ENCODE measurements around the gene ADAMTSL2.

ADAMTSL2 gene

DNA sequence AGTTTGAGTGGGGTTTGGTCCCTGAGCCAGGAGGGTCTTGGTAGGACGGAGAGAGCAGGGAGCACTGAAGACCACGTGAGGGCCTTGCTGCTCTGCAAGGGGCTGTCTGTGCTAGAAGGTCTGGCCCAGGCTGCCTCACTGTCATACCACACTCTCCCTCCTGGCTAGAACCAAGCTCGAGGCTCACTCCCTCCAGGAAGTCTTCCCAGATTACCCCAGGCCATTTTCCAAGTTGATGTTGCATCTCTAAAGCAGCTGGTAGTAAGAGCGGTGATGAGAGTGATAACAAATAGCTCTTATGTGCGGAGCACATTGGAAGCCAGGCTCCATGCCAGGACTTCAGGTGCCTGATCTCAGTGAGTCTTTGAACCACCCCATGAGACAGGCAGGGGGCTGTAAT lies 16.3 kb upstream of the ADAMTSL2 start:
- DNase-seq (ENCODE audit: low read depth), result no peak

GRCh38 chr9:133518706-133519449 lies 15.6 kb upstream of the ADAMTSL2 start:
- DNase-seq (ENCODE audit: low read depth), result no peak

GRCh38 chr9:133519693-133520092 lies 14.8 kb upstream of the ADAMTSL2 start:
- DNase-seq (ENCODE audit: low read depth), result no peak

DNA sequence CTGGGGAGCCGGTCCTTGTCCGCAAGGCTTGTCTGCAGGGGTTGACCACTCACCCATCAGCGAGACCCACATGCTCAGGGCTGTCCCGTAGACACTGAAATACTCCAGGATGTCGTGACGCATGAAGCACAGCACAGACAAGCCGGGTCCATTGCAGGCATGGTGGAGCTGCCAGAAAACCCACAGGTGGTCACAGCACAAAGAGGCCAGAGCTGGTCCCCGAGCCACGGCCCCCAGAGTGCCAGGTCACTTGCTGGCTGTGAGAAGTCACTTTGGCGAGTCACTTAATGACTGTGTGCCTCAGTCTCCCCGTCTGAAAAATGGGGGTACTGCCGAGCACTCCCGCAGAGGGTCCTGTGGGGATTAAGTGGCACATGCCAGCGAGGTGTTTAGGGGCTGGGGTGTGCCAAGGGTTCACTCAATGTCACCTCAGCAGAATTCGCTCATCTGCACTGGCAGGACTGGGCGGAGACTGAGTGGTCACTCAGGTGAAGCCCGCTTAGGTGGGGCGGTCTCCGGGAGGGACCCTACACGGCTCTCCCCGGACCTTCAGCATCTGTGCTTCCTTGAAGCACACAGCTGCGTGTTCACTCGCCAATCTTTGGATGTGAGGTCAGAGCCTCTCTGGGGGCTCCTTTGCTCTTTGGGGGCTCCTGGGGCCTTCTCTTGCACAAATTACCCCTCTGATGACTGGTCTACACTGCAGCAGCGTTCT lies 14.2 kb upstream of the ADAMTSL2 start:
- DNase-seq (ENCODE audit: low read depth), result no peak

DNA sequence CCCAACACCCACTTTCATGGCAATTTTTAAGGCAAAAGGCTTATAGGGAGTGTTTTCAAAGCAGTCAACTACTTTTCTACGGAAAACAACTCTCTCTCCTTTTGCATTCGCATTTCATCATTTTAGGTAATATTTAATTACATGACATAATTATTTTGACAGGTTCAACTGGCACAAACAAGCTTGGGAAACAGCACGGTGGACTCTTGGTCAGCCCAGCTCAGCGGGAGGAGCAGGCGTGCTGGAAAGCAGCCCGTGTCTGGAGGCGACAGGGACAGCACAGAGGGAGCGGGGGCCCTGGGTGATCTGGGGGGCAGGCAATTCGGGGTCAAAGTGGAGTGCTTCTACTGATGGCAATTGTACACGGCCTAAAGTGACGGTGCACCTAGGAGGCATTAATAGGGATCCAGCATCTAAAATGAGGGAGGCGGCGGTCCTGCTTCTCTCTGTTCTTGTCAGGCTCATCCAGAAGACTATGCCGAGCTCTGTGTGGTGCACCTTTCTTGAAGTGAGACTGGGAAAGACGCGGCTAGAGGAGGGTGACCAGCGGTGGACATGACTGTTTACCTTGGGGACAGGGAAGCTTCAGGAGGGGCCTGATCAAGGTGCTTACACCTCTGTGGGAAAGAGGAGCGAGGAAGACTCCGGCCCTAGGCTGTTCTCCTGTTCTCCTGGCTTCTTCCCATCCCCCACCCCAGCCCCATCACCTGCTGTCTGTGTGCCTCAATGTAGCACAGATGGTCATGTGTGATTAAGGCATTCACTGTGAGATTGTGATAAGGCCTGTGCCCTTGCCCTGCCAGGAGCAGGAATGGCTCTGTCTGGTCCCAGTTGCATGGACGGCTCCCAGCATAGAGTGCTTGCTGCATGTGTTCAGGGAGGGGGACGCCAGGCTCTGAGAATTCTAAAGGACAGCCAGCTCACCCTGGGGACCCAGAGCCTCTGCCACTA lies 13.1 kb upstream of the ADAMTSL2 start:
- DNase-seq (ENCODE audit: low read depth), result no peak

DNA sequence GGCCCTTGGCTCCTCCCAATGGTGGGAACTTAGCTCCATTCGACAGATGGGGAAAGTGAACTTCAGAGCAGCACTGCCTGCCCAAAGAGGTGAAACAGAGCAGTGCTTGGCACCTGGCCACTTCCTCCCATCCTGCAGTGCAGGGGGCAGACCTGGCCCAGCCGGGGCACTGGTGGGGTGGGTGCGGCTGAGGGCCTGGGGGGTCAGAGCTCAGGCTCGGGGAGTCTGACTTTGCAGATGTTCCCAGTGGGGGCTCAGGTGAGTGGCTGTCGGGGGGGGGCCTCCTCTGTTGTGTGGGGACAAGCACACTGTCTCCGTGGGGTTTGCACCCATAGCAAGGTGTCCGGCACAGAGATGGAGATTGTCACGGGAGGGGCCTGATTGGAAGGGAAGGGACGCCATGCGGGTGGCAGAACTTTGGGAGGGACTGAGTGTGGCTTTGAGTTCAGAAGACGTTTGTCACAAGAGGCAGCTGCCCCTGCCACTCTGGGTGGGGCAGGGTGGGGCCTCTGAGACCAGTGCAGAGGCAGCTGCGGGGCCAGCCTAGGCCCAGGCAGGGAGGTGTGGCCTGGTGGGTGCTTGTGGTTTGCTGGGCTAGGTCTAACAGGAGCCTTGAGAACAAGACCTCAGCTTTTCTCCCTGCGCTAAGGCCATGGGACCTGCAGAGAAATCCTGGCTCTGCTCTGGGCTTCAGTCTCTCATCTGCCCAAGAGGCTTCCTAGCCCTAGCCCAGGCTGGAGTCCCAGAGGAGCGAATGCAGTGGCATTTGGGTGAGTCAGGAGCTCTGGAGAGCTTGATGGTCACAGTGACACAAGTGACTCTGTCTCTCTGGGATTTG lies 12.2 kb upstream of the ADAMTSL2 start:
- DNase-seq (ENCODE audit: low read depth), result no peak

DNA sequence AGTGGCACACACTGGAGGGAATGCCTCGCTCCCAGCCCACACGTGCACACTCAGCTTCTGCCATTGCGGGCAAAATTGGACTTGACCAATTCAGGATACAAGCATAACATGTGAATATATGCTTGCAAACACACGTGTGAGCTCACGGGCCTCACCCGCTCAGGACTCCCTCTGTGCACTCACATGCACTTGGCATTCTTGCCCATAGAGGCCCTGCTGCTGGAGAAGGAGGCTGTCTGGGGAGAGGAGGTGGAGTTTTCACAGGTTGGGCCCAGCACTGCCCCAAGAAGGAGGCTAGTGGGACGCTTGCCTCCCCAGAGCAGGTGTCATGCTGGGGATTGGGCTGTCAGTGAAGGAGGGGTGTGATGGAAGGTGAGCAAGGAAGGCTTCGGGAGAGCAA lies 11.4 kb upstream of the ADAMTSL2 start:
- DNase-seq (ENCODE audit: low read depth), result no peak

GRCh38 chr9:133524146-133524545 lies 10.4 kb upstream of the ADAMTSL2 start:
- DNase-seq (ENCODE audit: low read depth), result no peak

- DNase-seq (ENCODE audit: low read depth), result no peak
Measured at GRCh38 chr9:133524679-133525228, 9.8 kb upstream of the ADAMTSL2 start, which contains the start of gene MYMK. Gene MYMK, minus strand, starts transcription at chr9:133524959. Its CDS starts 115 bp downstream, at chr9:133524844.

GRCh38 chr9:133525677-133526076 lies 8.8 kb upstream of the ADAMTSL2 start:
- DNase-seq (ENCODE audit: low read depth), result no peak

GRCh38 chr9:133526721-133527321 lies 7.7 kb upstream of the ADAMTSL2 start:
- DNase-seq (ENCODE audit: low read depth), result no peak

GRCh38 chr9:133527444-133527920 lies 7.0 kb upstream of the ADAMTSL2 start:
- DNase-seq (ENCODE audit: low read depth), result no peak

- no peak for DNase-seq (ENCODE audit: low read depth)
Measured at GRCh38 chr9:133528001-133528875, 6.3 kb upstream of the ADAMTSL2 start.

DNA sequence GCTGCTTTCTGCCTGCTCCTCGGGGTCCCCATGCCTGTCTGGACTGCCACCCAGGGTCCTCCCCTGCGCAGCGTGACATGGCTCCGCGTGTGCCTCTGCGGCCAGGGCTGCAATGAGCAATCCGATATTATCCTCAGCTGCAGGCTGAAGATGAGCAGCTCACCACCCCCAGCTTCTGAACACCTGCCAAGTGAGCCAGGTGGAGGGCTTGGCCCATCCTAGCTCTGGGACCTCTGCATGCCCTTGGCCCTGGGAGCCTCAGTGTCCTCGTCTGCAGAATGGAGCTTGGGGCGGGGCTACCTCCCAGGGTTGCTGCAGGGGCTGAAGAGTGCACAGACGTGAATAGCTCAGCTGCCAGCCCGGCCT lies 5.6 kb upstream of the ADAMTSL2 start:
- DNase-seq (ENCODE audit: low read depth), result no peak

DNA sequence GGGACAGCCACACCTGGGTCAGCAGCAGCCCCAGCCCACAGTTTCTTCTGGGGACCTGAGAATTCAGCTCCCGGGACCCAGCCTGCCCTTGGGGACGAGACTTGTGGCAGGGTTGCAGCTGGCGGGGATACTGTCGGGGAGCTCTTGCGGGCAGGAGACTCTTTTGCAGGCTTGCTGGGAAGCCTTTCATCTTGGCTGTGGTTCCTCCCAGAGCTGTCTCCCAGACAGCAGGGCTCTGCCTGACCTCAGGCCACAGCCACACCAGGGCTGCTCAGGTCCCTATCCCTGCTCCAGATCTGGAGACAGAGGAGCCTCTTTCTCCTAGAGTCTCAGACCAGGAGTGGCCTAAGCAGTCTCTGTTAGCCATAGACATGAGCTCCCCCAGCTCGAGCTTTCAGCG lies 5.0 kb upstream of the ADAMTSL2 start:
- no peak for DNase-seq (ENCODE audit: low read depth)

DNA sequence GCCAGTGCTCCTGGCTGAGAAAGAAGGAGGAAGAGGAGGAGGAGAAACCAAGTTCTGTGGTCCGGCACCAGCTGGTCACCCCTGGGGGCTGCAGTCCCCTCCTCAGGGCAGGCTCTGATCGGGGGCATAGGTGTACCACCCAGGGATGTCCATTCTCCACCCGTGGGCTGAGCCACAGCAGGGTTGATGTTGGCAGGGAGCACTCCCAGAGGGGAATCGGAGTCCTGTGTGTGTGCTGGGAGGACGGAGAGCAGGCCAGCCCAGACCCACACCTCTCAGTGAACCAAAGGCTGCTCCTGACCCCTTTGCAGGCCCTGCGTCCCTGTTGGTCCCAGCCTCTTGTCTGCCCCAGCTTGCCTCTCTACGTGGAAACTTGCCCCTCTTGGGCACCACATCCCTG lies 4.6 kb upstream of the ADAMTSL2 start:
- no peak for DNase-seq (ENCODE audit: low read depth)

GRCh38 chr9:133531293-133531692 lies 3.2 kb upstream of the ADAMTSL2 start:
- no peak for DNase-seq (ENCODE audit: low read depth)

GRCh38 chr9:133532937-133533668 lies 1.4 kb upstream of the ADAMTSL2 start:
- peak; percentile 24 for DNase-seq (ENCODE audit: low read depth)

DNA sequence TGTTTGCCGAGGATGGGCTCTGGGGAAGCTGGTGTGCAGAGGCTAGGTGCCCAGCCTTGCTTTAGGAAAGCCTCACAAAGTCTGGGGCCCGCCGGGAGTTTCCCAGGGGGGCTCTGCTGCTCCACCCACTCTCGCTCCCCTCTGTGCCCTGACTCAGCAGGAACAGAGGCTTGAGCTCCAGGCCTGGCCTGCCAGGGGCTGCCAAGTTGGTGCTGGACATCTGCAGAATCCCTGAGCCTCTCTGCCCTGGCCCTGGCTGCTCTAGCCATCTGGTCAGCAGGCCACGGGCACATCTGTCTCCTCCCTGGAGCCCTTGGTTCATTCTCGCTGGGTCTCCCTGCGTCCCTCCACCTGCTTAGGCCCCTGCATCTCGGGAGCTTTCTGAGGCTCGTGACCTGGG lies 647 bp upstream of the ADAMTSL2 start:
- DNase-seq (ENCODE audit: low read depth), result no peak

All from stimulated activated CD8-positive, alpha-beta memory T cell treated with anti-CD3 and anti-CD28 coated beads, Interleukin-7, amount 100 ng/mL, for 24 hours (primary cell).